ENCODE results near the gene PDE4DIP.
"Not testable (repeated sequence)": the region's sequence is repeated elsewhere in the genome, so short reads cannot be mapped to it uniquely, and the experiment has no call there.

PDE4DIP gene

DNA sequence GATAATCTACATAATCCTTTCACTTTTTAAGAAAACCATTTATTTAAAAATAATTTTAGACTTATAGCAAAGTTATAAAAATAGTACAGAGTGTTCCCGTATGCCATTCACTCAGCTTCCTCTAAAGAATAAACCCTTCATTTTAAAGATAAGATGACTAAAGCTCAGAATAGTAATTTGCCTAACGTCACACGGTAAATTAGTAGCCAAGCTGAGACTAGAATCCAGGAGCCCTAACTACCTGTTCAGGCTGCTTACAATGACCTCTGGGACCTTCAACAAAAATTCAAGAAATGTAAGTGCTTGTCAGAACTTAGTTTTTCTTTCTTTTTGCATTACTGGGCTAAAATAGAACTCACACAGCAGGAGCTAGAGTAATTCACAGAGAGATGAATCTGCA is 56.5 kb downstream of the PDE4DIP start:
- DNase-seq (ENCODE audit: low read depth, low spot score), result not testable (repeated sequence)

DNA sequence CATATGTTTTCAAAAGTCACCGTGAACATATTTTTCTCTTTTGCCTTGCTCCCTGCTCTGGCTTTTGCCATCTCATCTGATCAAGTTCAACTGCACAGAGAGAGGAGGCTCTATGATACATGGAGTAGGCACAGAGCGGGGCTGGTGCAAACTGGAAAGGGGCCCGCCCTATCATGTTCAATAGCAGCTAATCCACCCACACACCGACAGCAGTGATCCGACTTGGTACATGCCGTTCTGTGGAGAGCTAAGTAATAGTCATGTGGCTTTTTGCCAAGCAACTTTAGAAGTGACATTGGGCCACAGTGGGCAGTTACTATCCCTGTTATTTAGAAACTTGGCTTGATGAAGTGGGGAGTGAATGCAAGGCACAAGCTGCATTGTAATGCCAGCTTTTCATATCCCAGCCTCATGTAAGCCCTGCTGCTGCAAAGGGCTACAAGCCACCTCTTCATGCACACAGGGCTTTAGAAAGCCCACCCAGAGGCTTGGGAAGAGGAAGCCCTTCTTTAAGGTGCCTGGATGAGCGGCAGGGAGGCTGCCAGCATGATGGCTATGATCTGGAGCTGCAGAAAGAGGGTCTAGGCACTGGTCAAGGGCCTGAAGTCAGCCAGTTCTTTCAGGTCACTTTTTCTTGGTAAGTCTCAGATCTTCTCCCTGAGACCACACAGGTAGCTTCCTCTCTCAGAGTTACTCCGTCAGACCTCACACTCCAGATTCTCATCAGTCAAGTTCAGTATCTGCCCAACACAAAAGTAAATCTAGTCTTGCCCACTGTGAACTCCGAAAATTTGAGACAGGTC is 57.1 kb downstream of the PDE4DIP start:
- DNase-seq (ENCODE audit: low read depth, low spot score); POLR2A ChIA-PET; CTCF ChIA-PET: not testable (repeated sequence)

More for the DNA sequence above, 56.5 kb downstream of the PDE4DIP start:
- POLR2A ChIA-PET; CTCF ChIA-PET; H3K4me3 ChIP-seq (ENCODE audit: low read depth, low read length): not testable (repeated sequence)

DNA sequence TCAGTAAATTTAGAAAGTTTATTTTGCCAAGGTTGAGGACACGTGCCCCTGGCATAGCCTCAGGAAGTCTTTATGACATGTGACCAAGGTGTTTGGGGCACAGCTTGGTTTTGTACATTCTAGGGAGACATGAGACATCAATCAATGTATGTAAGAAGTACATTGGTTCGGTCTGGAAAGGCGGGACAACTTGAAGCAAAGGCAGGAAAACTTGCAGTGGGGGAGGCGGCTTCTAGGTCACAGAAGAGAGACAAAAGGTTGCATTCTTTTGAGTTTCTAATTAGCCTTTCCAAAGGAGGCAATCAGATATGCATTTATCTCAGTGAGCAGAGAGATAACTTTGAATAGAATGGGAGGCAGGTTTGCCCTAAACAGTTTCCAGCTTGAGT is 57.7 kb downstream of the PDE4DIP start:
- CTCF ChIA-PET; POLR2A ChIA-PET; DNase-seq (ENCODE audit: low read depth, low spot score); H3K4me3 ChIP-seq (ENCODE audit: low read depth, low read length): not testable (repeated sequence)

More for the DNA sequence above, 57.1 kb downstream of the PDE4DIP start:
- not testable (repeated sequence) for H3K4me3 ChIP-seq (ENCODE audit: low read depth, low read length)

DNA sequence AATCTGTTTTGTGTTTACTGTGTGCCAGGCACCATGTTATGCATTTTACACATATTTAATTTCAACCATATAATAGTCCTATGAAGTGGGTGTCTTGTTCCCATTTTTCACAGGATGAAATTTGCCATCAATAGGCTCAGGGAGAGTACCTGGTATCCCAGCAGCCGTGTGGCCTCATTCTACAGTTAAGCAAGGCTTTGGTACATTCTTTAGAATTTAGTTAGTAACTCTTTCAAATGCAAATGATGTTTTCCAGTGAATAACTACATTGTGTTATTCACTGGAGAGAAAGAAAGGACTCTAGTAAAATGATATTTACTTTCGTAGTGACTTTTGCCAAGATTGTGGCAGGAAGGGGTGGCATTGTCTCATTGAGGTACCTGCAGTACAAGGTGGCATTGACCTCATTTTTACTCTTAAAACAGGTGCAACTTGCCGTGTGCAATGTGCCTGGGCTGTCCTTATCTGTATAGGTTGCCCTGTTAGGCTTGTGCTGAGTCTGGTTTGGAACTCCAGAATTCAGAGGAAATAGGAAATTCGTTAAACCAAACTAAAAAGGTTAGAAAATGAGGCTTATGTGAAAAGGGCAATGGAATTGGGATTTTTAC is 65.1 kb downstream of the PDE4DIP start:
- POLR2A ChIA-PET; H3K4me3 ChIP-seq (ENCODE audit: low read depth, low read length); DNase-seq (ENCODE audit: low read depth, low spot score); CTCF ChIA-PET: not testable (repeated sequence)

DNA sequence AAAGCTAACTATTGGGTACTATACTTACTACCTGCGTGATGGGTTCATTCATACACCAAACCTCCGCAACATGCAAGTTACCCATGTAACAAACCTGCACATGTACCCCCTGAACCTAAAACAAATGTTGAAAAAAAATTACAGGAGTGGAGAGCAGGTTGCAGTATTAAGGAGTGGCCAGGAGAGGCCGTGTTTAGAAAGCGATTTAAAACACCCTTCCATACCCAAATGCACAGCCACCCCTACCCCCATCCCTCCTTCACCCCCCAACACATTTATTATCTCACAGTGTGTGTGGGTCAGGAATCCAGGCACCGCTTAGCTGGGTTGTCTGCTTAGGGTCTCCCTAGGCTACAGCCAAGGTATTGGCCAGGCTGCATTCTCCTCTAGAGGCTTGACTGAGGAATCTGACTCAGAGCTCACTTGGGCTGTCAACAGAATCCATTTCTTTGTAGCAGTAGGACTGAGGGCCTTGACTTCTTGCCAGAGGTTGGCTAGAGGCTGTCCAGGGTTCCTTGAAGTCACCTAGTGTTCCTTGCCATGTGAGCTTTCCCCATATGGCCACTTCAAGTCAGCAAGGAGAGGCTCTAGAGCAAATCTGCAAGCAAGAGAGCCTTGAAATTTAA is 67.2 kb downstream of the PDE4DIP start:
- CTCF ChIA-PET; H3K4me3 ChIP-seq (ENCODE audit: low read depth, low read length); DNase-seq (ENCODE audit: low read depth, low spot score); POLR2A ChIA-PET: not testable (repeated sequence)

DNA sequence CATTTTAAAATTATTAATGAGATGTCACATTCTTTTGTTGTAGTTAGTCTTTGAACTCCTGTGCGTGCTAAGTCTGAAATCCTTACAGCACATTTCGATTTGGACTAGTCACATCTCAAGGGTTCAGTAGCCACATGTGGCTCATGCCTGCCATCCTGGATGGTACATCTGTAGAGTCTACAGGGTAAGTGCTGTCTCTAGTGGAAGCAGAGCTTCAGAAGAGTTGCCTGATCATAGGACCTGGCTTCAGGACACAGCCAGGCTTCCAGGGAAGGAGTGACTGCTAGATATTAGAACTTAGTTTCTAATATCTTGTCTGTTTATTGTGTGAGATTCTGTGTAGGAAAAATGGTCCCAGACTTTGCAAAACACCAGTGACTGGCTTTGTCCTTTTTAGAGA is 72.0 kb downstream of the PDE4DIP start:
- CTCF ChIA-PET, result not testable (repeated sequence)

DNA sequence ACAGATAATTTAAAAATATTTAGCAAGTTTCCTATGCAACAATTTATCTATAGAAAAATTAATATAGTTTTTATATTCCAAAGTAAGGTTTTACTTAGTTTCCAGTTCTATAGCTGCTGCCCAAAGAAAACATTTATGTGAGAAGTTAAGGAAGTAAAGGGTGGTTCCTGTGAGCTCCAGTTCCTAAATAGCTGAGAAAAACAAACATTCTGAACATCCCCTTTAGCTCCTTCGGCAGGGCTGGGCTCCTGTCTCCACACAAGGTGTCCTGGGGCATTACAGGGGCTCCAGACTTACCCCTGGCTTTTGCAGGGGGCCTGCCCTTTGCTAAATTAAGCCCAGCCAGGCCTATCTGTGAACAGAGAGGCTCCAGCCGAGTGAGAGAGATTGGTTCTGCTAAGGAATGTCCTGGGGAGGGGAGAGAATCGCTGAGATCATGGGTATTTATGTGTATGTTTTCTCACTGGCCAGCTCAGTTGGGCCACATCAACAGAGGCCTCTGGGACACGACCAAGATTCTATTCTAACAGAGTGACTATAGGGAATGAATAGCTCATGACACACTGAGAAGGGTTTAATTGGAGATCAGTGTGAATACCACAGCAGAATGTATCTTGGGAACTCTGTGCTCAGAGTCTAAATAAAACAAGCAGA is 72.6 kb downstream of the PDE4DIP start:
- H3K4me3 ChIP-seq (ENCODE audit: low read depth, low read length); CTCF ChIA-PET; DNase-seq (ENCODE audit: low read depth, low spot score); POLR2A ChIA-PET: not testable (repeated sequence)

More for the DNA sequence above, 72.0 kb downstream of the PDE4DIP start:
- H3K4me3 ChIP-seq (ENCODE audit: low read depth, low read length); POLR2A ChIA-PET; DNase-seq (ENCODE audit: low read depth, low spot score): not testable (repeated sequence)

DNA sequence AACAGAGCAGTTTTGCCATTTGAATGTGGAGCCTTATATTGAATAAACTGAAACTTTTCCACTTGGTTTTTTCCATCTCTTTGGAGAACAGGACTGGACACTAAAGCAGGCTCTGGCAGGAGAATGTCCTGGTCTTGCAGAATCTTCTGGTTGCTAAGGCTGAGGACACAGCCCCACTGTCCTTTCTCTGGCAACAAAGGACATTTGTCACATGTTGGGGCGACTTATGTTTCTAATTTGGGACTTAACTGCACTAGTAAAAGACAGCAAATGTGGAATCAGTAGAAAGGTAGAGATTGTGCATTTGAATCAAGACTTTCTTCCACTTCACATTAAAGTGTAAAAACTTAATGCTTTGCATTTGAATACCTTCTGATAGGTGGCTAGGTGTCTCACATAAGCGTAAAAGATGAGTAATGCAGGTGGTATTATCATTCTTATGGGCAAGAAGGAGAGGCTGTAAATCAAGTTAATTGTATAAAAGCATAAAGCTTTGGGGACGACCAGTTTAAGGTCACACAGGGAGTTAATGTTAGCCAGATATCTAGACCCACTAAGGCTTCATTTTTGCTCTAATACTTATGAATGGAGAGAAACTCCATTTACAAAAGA is 74.7 kb downstream of the PDE4DIP start:
- POLR2A ChIA-PET; CTCF ChIA-PET; DNase-seq (ENCODE audit: low read depth, low spot score); H3K4me3 ChIP-seq (ENCODE audit: low read depth, low read length): not testable (repeated sequence)

DNA sequence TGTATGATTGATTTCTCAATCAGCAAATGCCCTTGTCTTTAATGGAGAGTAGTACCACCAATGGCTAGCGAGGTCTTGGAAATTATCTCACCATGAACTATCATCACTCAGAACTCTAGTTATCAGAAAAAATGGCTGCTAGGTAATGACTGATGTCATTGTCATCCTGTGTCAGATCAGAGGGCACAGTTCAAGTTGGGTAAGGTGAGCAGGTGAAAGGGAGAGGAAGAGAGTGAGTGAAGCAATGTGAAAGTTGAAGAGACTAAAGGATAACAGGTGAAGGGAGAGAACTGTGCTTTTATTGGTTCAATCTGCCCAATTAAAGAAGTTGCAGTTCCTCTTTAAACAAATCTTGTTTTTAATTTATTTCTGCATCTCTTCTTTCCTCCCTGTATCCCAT is 76.8 kb downstream of the PDE4DIP start:
- H3K4me3 ChIP-seq (ENCODE audit: low read depth, low read length); POLR2A ChIA-PET; DNase-seq (ENCODE audit: low read depth, low spot score); CTCF ChIA-PET: not testable (repeated sequence)

DNA sequence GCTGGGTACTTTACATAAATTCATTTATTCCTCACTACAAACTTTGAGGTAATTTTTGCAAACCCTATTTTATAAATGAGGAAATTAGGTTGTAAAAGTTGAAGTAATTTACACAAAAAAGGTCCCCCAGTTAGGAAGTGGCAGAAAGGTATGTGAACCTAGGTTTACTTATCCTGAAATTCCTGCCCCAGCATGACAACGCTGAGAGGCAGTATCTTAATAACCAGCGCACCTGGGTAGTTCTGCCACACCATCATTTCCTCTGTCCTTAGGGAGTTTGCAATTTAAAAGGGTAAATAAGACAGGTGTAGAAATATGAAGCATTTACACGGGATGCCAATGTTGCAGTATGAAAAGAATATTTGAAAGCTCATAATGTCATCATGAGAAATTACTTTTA is 79.6 kb downstream of the PDE4DIP start:
- CTCF ChIA-PET; POLR2A ChIA-PET; H3K4me3 ChIP-seq (ENCODE audit: low read depth, low read length); DNase-seq (ENCODE audit: low read depth, low spot score): not testable (repeated sequence)

DNA sequence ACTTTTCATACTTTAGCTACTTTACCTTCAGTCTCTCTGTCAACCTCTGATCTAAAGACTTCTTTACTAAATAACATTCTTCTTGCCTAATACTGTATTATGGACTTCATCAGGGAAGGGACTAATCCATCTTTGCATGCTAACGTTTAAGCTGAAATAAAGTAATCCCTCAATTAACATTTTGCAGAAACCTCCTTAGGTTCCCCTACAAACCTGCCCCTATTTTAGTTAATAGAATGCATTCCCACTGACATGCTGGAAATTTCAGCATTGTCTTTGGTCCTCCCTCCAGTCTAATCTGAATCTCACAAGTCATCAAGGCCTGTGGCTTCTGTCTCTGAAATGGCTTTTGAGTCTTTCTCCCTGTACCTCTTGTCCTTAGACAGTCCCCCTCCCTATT is 83.4 kb downstream of the PDE4DIP start:
- DNase-seq (ENCODE audit: low read depth, low spot score); CTCF ChIA-PET; H3K4me3 ChIP-seq (ENCODE audit: low read depth, low read length); POLR2A ChIA-PET: not testable (repeated sequence)

DNA sequence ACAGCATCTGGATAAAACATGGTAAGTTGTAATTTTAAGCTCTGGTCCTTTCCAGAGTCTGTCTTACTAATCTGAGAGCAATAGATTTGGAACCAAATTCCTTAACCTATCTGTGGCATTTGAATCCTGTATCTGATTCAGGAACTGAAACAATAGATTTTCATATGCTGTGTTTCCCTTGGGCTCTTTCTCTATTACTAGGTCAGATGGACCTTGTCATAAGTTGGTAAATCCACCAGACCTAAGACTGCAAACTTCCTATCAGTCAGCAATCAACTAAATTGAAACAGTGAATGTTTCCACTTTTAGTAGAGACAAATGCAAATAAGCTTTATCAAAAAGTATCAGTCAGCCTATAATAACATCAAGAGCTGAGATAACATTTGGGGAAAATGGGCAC is 85.0 kb downstream of the PDE4DIP start:
- H3K4me3 ChIP-seq (ENCODE audit: low read depth, low read length); CTCF ChIA-PET; DNase-seq (ENCODE audit: low read depth, low spot score); POLR2A ChIA-PET: not testable (repeated sequence)

DNA sequence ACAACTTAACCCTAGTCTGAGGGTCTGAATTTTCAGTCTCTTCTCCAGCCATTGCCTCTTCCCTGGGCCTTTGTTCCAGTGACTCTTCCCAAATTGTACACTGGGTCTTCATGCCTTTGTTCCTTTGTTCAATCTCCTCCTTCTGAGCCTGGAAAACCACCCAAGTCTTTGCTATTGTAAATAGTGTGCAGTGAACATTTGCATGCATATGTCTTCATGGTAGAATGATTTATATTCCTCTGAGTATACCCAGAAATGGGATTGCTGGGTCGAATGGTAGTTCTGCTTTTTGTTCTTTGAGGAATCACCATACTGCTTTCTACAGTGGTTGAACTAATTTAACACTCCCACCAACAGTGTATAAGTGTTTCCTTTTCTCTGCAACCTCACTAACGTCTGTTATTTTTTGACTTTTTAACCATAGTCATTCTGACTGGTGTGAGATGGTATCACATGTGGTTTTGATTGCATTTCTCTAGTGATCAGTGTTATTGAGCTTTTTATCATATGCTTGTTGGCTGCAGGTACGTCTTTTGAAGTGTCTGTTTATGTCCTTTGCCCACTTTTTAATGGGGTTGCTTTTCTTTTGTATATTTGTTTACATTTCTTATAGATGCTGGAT is 91.3 kb downstream of the PDE4DIP start:
- CTCF ChIA-PET; POLR2A ChIA-PET; H3K4me3 ChIP-seq (ENCODE audit: low read depth, low read length); DNase-seq (ENCODE audit: low read depth, low spot score): not testable (repeated sequence)

DNA sequence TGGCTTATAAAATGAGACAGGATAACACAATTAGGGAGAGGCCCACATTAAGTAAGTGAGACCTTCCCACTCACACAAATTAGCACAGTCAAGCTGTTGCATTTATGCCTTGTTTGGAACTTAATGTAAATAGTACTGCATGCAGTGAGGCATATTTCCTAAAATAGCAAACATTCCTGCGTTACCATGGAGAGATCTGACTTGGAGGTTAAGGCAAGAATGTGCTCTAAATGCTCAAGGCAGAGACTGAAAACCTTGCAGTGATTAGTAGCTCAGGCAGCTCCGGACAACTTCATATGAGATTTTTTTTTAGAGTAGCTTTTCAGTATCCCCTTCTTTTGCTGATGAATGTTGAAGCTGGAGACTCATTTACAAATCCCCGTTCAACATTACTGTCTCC is 98.7 kb downstream of the PDE4DIP start:
- H3K4me3 ChIP-seq (ENCODE audit: low read depth, low read length); CTCF ChIA-PET; DNase-seq (ENCODE audit: low read depth, low spot score); POLR2A ChIA-PET: not testable (repeated sequence)

DNA sequence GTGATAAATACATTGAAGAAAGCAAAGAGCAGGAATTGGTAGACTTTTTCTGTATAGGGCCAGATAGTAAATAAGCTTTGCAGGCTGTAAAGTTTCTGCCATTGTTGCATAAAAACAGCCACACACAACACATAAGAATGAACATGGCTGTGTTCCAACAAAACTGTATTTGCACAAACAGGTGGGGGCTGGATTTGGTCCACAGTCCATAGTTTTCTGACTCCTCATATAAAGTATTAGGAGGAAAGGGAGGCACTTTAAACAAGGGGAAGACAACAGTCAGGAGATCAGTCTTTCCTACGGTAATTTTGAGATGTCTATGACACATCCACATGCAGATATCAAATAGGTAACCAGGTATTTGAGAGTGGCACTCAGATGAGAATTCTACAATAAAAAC is 100.9 kb downstream of the PDE4DIP start:
- CTCF ChIA-PET; DNase-seq (ENCODE audit: low read depth, low spot score); POLR2A ChIA-PET; H3K4me3 ChIP-seq (ENCODE audit: low read depth, low read length): not testable (repeated sequence)

DNA sequence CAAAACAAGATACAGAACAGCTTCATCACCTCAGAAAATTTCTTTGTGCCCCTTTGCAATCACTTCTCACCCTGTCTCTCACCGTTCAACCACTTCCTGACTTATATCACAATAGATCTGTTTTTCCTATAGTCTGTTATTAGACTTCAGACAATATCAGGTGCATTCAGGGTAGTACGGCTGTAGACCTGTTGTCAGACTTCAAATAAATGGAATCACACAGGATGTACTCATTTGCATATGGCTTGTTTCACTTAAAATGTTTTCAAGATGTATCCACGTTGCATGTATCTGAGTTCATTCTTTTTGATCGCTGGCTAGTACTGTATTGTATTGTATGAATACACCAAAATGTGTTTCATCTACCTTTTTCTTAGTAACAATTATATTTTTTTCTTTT is 104.5 kb downstream of the PDE4DIP start:
- CTCF ChIA-PET; H3K4me3 ChIP-seq (ENCODE audit: low read depth, low read length); POLR2A ChIA-PET; DNase-seq (ENCODE audit: low read depth, low spot score): not testable (repeated sequence)

Measured in AG04449 (cell line).